H9 (cell line): Measurements from ENCODE around the gene EPHB2. TPM values are rescaled to one million over a fixed set of nuclear protein-coding genes. Genes with fewer than 3 reads are reported as not detected.

Source experiments
- DNase-seq: peaks from one replicate; pipeline ENCODE4 v3.0.0-alpha.2; 2017
- H2AFZ ChIP-seq: one replicate; pipeline ENCODE4 v1.6.1; 2013; ENCODE audit warnings: mild to moderate bottlenecking, low read length, control low read depth, moderate library complexity
- H2AK5ac ChIP-seq: 2 replicates; pipeline ENCODE4 v1.6.1; 2013; ENCODE audit warnings: low read length, control low read depth, mixed read lengths; ENCODE audit not compliant: insufficient read length
- H2BK120ac ChIP-seq: one replicate; pipeline ENCODE4 v1.6.1; 2013; ENCODE audit warnings: low read depth, mild to moderate bottlenecking, low read length, control low read depth, inconsistent platforms; ENCODE audit not compliant: poor library complexity, severe bottlenecking
- H2BK12ac ChIP-seq: 2 replicates; pipeline ENCODE4 v1.6.1; 2013; ENCODE audit warnings: low read length, control low read depth, mixed read lengths, low read depth; ENCODE audit not compliant: insufficient read length
- H2BK15ac ChIP-seq: 2 replicates; pipeline ENCODE4 v1.6.1; 2013; ENCODE audit warnings: low read depth, low read length, control low read depth
- H2BK20ac ChIP-seq: one replicate; pipeline ENCODE4 v1.6.1; 2013; ENCODE audit warnings: low read depth, mild to moderate bottlenecking, low read length, control low read depth, inconsistent platforms; ENCODE audit not compliant: poor library complexity, severe bottlenecking
- H2BK5ac ChIP-seq: 2 replicates; pipeline ENCODE4 v1.6.1; 2013; ENCODE audit warnings: low read length, control low read depth, mixed read lengths; ENCODE audit not compliant: insufficient read length
- H3K14ac ChIP-seq: 2 replicates; pipeline ENCODE4 v1.6.1; 2013; ENCODE audit warnings: low read length, control low read depth; ENCODE audit not compliant: insufficient read depth
- H3K18ac ChIP-seq: 2 replicates; pipeline ENCODE4 v1.6.1; 2013; ENCODE audit warnings: low read depth, mild to moderate bottlenecking, mixed read lengths, low read length, control low read depth; ENCODE audit not compliant: insufficient read length
- H3K23ac ChIP-seq: 2 replicates; pipeline ENCODE4 v1.6.1; 2013; ENCODE audit warnings: low read length, control low read depth, mixed read lengths, low read depth; ENCODE audit not compliant: insufficient read length
- H3K23me2 ChIP-seq: 2 replicates; pipeline ENCODE4 v1.6.1; 2013; ENCODE audit warnings: low read depth, mild to moderate bottlenecking, mixed read lengths, low read length, control low read depth; ENCODE audit not compliant: insufficient read length, poor library complexity, severe bottlenecking
- H3K27ac ChIP-seq: 2 replicates; pipeline ENCODE4 v1.5.1; 2013; ENCODE audit warnings: low read length, control low read depth, mixed read lengths, low read depth; ENCODE audit not compliant: insufficient read length
- H3K27me3 ChIP-seq: 2 replicates; pipeline ENCODE4 v1.6.1; 2013; ENCODE audit warnings: low read length, control low read depth, inconsistent platforms; ENCODE audit not compliant: insufficient read depth
- H3K4ac ChIP-seq: 2 replicates; pipeline ENCODE4 v1.6.1; 2013; ENCODE audit warnings: low read depth, mild to moderate bottlenecking, control low read depth, inconsistent platforms, low read length, moderate library complexity
- H3K4me1 ChIP-seq: 2 replicates; pipeline ENCODE4 v1.6.1; 2013; ENCODE audit warnings: low read length, control low read depth, inconsistent platforms; ENCODE audit not compliant: insufficient read depth
- H3K4me2 ChIP-seq: 2 replicates; pipeline ENCODE4 v1.6.1; 2013; ENCODE audit warnings: low read length, control low read depth, mixed read lengths; ENCODE audit not compliant: insufficient read length, insufficient read depth
- H3K56ac ChIP-seq: 2 replicates; pipeline ENCODE4 v1.6.1; 2013; ENCODE audit warnings: low read depth, mild to moderate bottlenecking, mixed read lengths, low read length, control low read depth; ENCODE audit not compliant: insufficient read length
- H3K79me1 ChIP-seq: 2 replicates; pipeline ENCODE4 v1.6.1; 2013; ENCODE audit warnings: low read depth, mild to moderate bottlenecking, moderate library complexity, low read length, control low read depth, inconsistent platforms; ENCODE audit not compliant: insufficient read depth, poor library complexity, severe bottlenecking
- H3K79me2 ChIP-seq: 2 replicates; pipeline ENCODE4 v1.6.1; 2013; ENCODE audit warnings: low read length, control low read depth, inconsistent platforms; ENCODE audit not compliant: insufficient read depth
- H3K9ac ChIP-seq: 2 replicates; pipeline ENCODE4 v1.6.1; 2013; ENCODE audit warnings: low read length, control low read depth, mixed read lengths; ENCODE audit not compliant: insufficient read length; ENCODE audit errors: extremely low read depth
- H3K9me3 ChIP-seq: one replicate; pipeline ENCODE4 v1.6.1; 2013; ENCODE audit warnings: low read depth, low read length, inconsistent platforms; ENCODE audit not compliant: control insufficient read depth
- H3T11ph ChIP-seq: one replicate; pipeline ENCODE4 v1.6.1; 2013; ENCODE audit warnings: mild to moderate bottlenecking, low read length, control low read depth, inconsistent platforms
- H4K20me1 ChIP-seq: one replicate; pipeline ENCODE4 v1.6.1; 2013; ENCODE audit not compliant: control insufficient read depth, insufficient read length, insufficient read depth
- H4K5ac ChIP-seq: 2 replicates; pipeline ENCODE4 v1.6.1; 2013; ENCODE audit warnings: low read depth, mild to moderate bottlenecking, mixed read lengths, low read length, control low read depth; ENCODE audit not compliant: insufficient read length
- H4K8ac ChIP-seq: replicated peaks from 2 replicates; pipeline ENCODE4 v1.6.1; 2013; ENCODE audit warnings: low read length, control low read depth, mixed read lengths, low read depth; ENCODE audit not compliant: insufficient read length
- H4K91ac ChIP-seq: 2 replicates; pipeline ENCODE4 v1.6.1; 2013; ENCODE audit warnings: low read depth, mild to moderate bottlenecking, moderate library complexity, mixed read lengths, low read length, control low read depth; ENCODE audit not compliant: insufficient read length
- H3K27ac Mint-ChIP-seq, 3 experiments: 2 replicates in 2 of 3; 3 replicates in 1 of 3; pipeline ENCODE4 v1.8.0; 2020 to 2021; ENCODE audit warnings: mixed read lengths in 3 of 3, mild to moderate bottlenecking in 1 of 3, moderate library complexity in 1 of 3
- H3K27me3 Mint-ChIP-seq: 2 replicates; pipeline ENCODE4 v1.8.0; 2021; ENCODE audit warnings: low read depth, mild to moderate bottlenecking, moderate library complexity, mixed read lengths
- H3K36me3 Mint-ChIP-seq, 3 experiments: 2 replicates in 2 of 3; 3 replicates in 1 of 3; pipeline ENCODE4 v1.8.0; 2020 to 2021; ENCODE audit warnings: low read depth in 3 of 3, mixed read lengths in 3 of 3; ENCODE audit not compliant: insufficient read depth in 1 of 3
- H3K4me1 Mint-ChIP-seq, 2 experiments: 2 replicates each; pipeline ENCODE4 v1.8.0; 2020; ENCODE audit warnings: mixed read lengths in 2 of 2
- H3K4me3 Mint-ChIP-seq, 2 experiments: 2 replicates in 1 of 2; 3 replicates in 1 of 2; pipeline ENCODE4 v1.8.0; 2020 to 2021; ENCODE audit warnings: mild to moderate bottlenecking in 2 of 2, mixed read lengths in 2 of 2, moderate library complexity in 1 of 2
- H3K9me3 Mint-ChIP-seq, 2 experiments: 2 replicates in 1 of 2; 3 replicates in 1 of 2; pipeline ENCODE4 v1.8.0; 2020; ENCODE audit warnings: mild to moderate bottlenecking in 2 of 2, mixed read lengths in 2 of 2, moderate library complexity in 1 of 2
- CTCF ChIP-seq: fragments of 200-600 bp; sonication (generic); conservative IDR thresholded peaks from 3 replicates; pipeline ENCODE4 v1.8.0; 2021; ENCODE audit warnings: antibody characterized with exemption, mild to moderate bottlenecking
- WGBS: extraction: QIAGEN DNeasy Blood & Tissue Kit; methylation state at CpG from one replicate; pipeline ENCODE4 v1.1.7; 2013; ENCODE audit warnings: missing lambda C conversion rate, low lambda C conversion rate, mixed read lengths; ENCODE audit not compliant: insufficient read length; ENCODE audit errors: extremely low coverage; 5-methylcytosine and 5-hydroxymethylcytosine counted together
- total RNA-seq: library from RNA; stranded (reverse); gene quantifications from 2 replicates; pipeline ENCODE4 v1.2.1, GENCODE V29; 2021

The EPHB2 gene
- total RNA-seq, 1 experiment from 2014 or later: 9.5 TPM

- Histone ChIP-seq H2BK5ac (no peak overlapping the region), H3K4me1 (no peaks in the 10 kb centered on the region), H3K23me2 (no peaks in the 10 kb centered on the region), H3K79me2 (no peaks in the 10 kb centered on the region), H2AK5ac (no peak overlapping the region), H2BK12ac (no peak overlapping the region), H4K20me1 (no peaks in the 10 kb centered on the region), H3K14ac (no peak overlapping the region), H3K9me3 (no peaks in the 10 kb centered on the region), H3K79me1 (no peaks in the 10 kb centered on the region), H3K27ac (no peak overlapping the region), H2AFZ (no peak overlapping the region), H2BK15ac (no peak overlapping the region), H4K5ac (no peak overlapping the region), H2BK120ac (no peak overlapping the region), H3K18ac (no peak overlapping the region), H3K23ac (no peak overlapping the region), H3K56ac (no peak overlapping the region), H3K4me2 (no peak overlapping the region), H3T11ph (no peak overlapping the region), H3K27me3 (no peaks in the 10 kb centered on the region), H3K4ac (no peak overlapping the region), H3K9ac (no peak overlapping the region), H4K91ac (no peak overlapping the region), H2BK20ac (no peak overlapping the region), H4K8ac (no peak overlapping the region)
- WGBS: no CpG with 5 or more reads among the region's 5 CpGs
- no peaks in the 10 kb centered on the region; the same call in 1 of the 2 replicates for H3K27me3 Mint-ChIP-seq
- H3K4me1 Mint-ChIP-seq: peaks cover 15 to 24% of the 10 kb centered on the region in 2 experiments
- no peaks in the 10 kb centered on the region for H3K9me3 Mint-ChIP-seq
- no peak for DNase-seq
- no peaks in the 10 kb centered on the region for H3K36me3 Mint-ChIP-seq
- H3K4me3 Mint-ChIP-seq: no peak overlapping the region
- no peak for TF ChIP-seq CTCF
- H3K27ac Mint-ChIP-seq: no peak overlapping the region
Measured at GRCh38 chr1:22817462-22817861, 106.8 kb downstream of the EPHB2 start.
